ENCODE data around the gene CCL15. TPM values are rescaled to one million over a fixed set of nuclear protein-coding genes. Genes with fewer than 3 reads are reported as not detected.

CCL15 gene
- total and polyA plus RNA-seq, 2 of the 13 experiments (the other 11 are each of a cell fraction or from before 2014, with no cell fraction given), result 29.2 to 45.9 TPM

DNA sequence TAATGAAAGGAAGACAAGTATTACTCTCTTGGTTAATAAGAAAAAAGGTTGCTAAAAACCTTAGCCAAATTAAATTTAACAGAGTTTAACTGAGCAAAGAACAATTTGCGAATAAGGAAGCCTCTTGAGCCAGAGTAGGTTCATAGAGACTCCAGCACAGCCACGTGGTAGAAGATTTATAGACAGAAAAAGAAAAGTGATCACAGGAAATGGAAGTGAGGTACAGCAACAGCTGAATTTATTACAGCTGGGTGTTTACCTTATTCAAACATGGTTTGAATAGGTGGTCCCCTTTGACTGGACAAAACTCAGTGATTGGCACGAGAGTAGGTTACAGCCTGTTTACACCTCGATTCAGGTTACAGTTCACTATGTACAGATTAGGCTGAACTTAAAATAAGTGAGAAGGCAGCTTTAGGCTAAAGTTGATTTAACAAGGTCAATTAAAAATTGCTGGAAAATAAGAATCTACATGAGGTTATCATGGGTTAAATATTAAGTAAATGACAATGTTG, 3.3 kb upstream of the CCL15 start:
- no TSS peak for BruUV-seq (replicated peaks)
- in situ Hi-C loops (cut with HindIII; ENCODE audit: extremely low pct_ligation_motif_present, low pct_unique_long_range_greater_than_20kb), result loop anchor here (5.0 to 10.0 kb wide), 2 partner anchors 32 to 60 kb away; partner anchors contain the start of gene CCL18
- ATAC-seq (no peak), FAIRE-seq (no peak), DNase-seq (ENCODE audit: low spot score) (no peak)
- Histone ChIP-seq H3K27ac (ENCODE audit: extremely low read length, insufficient read depth, low read length) (no peak overlapping the region), H3K27me3 (ENCODE audit: control insufficient read depth in 1 of 2, insufficient read depth in 2 of 2, low read length in 2 of 2) (no peaks in the 10 kb centered on the region; a peak in 1 of 5 replicates), H3K79me2 (ENCODE audit: insufficient read depth, low read length) (peaks cover 12% of the 10 kb centered on the region), H3K9ac (ENCODE audit: insufficient read depth, low read depth, low read length) (no peak overlapping the region), H2AFZ (ENCODE audit: low read length) (no peak overlapping the region), H3K36me3 (replicated peaks in 1 of 2; ENCODE audit: control insufficient read depth in 1 of 2, insufficient read depth in 2 of 2, low read length in 2 of 2) (no peaks in the 10 kb centered on the region), H3K4me3 (replicated peaks in 1 of 3; ENCODE audit: insufficient read depth in 1 of 3, low read depth in 2 of 3, low read length in 3 of 3) (no peak overlapping the region), H3K9me3 (ENCODE audit: low read length) (peaks cover 3% of the 10 kb centered on the region; the same call in 1 of the 2 replicates), H3K4me2 (ENCODE audit: low read depth, low read length) (0 out of 2 replicates have a peak overlapping the region, but pooled peaks have one; percentile 5), H3K4me1 (ENCODE audit: insufficient read depth, low read length) (peaks cover 82% of the 10 kb centered on the region), H4K20me1 (ENCODE audit: insufficient read depth, low read length) (no peaks in the 10 kb centered on the region)
- WGBS (ENCODE audit: low lambda C conversion rate), result 72% methylated on average over 4 of the region's 4 CpGs
- intact Hi-C loops (cut with micrococcal nuclease; ENCODE audit: unreplicated experiment), result loop anchor here (5.0 kb wide), 1 partner anchor 172 kb away; no protein-coding TSS in a partner anchor
- ChIA-PET POLR2A (interaction anchor here (1.0 to 5.0 kb wide), 4 partner anchors 13 to 32 kb away, joined by 3 to 45 read pairs (median 25); partner anchors contain the start of gene CCL16), CTCF (ENCODE audit: low intra/inter-chr PET ratio, low total read pairs) (no interaction called here)
- TF ChIP-seq FOXA1 (IDR thresholded peaks at IDR 0.05) (no peak), FOXA1 (CRISPR knock-in tag; IDR thresholded peaks at IDR 0.05) (0 out of 2 replicates have a peak, but pooled peaks have one; percentile 18), CCDC6 (CRISPR knock-in tag; IDR thresholded peaks at IDR 0.05) (no peak)

DNA sequence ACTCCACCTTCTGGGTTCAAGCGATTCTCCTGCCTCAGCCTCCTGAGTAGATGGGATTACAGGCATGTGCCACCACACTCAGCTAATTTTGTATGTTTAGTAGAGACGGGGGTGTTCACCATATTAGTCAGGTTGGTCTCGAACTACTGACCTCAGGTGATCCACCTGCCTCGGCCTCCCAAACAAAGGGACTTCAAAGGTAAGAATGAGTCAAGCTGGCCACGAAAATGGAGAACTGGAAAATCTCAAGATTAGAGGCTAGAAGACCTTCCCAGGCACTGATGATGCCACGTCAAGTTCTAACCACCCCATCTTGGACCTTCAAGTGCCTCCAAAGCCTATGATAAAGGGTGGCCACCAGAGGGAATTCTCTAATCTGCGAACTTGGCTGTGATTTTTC, 1.3 kb upstream of the CCL15 start:
- no peak overlapping the region for H2AFZ ChIP-seq (ENCODE audit: low read length)
- ATAC-seq (no peak), DNase-seq (ENCODE audit: low spot score) (no peak), FAIRE-seq (no peak)
- H3K27ac ChIP-seq (ENCODE audit: extremely low read length, insufficient read depth, low read length), result peak overlapping the region; percentile 88
- no peaks in the 10 kb centered on the region for H4K20me1 ChIP-seq (ENCODE audit: insufficient read depth, low read length)
- H3K4me3 ChIP-seq (replicated peaks in 1 of 3; ENCODE audit: insufficient read depth in 1 of 3, low read depth in 2 of 3, low read length in 3 of 3), result no peak overlapping the region
- H3K9me3 ChIP-seq (ENCODE audit: low read length), result no peaks in the 10 kb centered on the region
- no peak overlapping the region for H3K9ac ChIP-seq (ENCODE audit: insufficient read depth, low read depth, low read length)
- CTCF ChIA-PET (ENCODE audit: low intra/inter-chr PET ratio, low total read pairs), result no interaction called here
- H3K36me3 ChIP-seq (replicated peaks in 1 of 2; ENCODE audit: control insufficient read depth in 1 of 2, insufficient read depth in 2 of 2, low read length in 2 of 2), result peaks cover 5 to 9% of the 10 kb centered on the region in 2 experiments; a peak in 4 of 5 replicates
- no TSS peak for BruUV-seq (replicated peaks)
- H3K4me1 ChIP-seq (ENCODE audit: insufficient read depth, low read length), result peaks cover 75% of the 10 kb centered on the region
- intact Hi-C loops (cut with micrococcal nuclease; ENCODE audit: unreplicated experiment), result loop anchor here (5.0 kb wide), 1 partner anchor 170 kb away; no protein-coding TSS in a partner anchor
- WGBS (ENCODE audit: low lambda C conversion rate), result 93% methylated on average over 7 of the region's 7 CpGs
- POLR2A ChIA-PET, result interaction anchor here (3.3 to 5.0 kb wide), 3 partner anchors 22 to 30 kb away, joined by 9 to 45 read pairs (median 41); partner anchors contain the start of gene CCL16
- H3K27me3 ChIP-seq (ENCODE audit: control insufficient read depth in 1 of 2, insufficient read depth in 2 of 2, low read length in 2 of 2), result no peaks in the 10 kb centered on the region; a peak in 1 of 5 replicates
- peaks cover 12% of the 10 kb centered on the region for H3K79me2 ChIP-seq (ENCODE audit: insufficient read depth, low read length)
- in situ Hi-C loops (cut with HindIII; ENCODE audit: extremely low pct_ligation_motif_present, low pct_unique_long_range_greater_than_20kb), result loop anchor here (10.0 kb wide), 1 partner anchor 62 kb away; the partner anchor contains the start of gene CCL18
- peak overlapping the region; percentile 91 for H3K4me2 ChIP-seq (ENCODE audit: low read depth, low read length)
- TF ChIP-seq, protein P1, sequence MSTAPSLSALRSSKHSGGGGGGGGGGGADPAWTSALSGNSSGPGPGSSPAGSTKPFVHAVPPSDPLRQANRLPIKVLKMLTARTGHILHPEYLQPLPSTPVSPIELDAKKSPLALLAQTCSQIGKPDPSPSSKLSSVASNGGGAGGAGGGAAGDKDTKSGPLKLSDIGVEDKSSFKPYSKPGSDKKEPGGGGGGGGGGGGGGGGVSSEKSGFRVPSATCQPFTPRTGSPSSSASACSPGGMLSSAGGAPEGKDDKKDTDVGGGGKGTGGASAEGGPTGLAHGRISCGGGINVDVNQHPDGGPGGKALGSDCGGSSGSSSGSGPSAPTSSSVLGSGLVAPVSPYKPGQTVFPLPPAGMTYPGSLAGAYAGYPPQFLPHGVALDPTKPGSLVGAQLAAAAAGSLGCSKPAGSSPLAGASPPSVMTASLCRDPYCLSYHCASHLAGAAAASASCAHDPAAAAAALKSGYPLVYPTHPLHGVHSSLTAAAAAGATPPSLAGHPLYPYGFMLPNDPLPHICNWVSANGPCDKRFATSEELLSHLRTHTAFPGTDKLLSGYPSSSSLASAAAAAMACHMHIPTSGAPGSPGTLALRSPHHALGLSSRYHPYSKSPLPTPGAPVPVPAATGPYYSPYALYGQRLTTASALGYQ (CRISPR knock-in tag; IDR thresholded peaks at IDR 0.05), result no peak
- TF ChIP-seq RARA (CRISPR knock-in tag; IDR thresholded peaks at IDR 0.05) (no peak), ZNF3 (CRISPR knock-in tag; IDR thresholded peaks at IDR 0.05) (no peak), ZNF101 (CRISPR knock-in tag; IDR thresholded peaks at IDR 0.05; ENCODE audit: borderline replicate concordance, low read depth) (no peak), RELA (CRISPR knock-in tag; IDR thresholded peaks at IDR 0.05) (no peak), SRF (IDR thresholded peaks at IDR 0.05; ENCODE audit: low read depth, low read length) (no peak)
- TF ChIP-seq, protein P2, sequence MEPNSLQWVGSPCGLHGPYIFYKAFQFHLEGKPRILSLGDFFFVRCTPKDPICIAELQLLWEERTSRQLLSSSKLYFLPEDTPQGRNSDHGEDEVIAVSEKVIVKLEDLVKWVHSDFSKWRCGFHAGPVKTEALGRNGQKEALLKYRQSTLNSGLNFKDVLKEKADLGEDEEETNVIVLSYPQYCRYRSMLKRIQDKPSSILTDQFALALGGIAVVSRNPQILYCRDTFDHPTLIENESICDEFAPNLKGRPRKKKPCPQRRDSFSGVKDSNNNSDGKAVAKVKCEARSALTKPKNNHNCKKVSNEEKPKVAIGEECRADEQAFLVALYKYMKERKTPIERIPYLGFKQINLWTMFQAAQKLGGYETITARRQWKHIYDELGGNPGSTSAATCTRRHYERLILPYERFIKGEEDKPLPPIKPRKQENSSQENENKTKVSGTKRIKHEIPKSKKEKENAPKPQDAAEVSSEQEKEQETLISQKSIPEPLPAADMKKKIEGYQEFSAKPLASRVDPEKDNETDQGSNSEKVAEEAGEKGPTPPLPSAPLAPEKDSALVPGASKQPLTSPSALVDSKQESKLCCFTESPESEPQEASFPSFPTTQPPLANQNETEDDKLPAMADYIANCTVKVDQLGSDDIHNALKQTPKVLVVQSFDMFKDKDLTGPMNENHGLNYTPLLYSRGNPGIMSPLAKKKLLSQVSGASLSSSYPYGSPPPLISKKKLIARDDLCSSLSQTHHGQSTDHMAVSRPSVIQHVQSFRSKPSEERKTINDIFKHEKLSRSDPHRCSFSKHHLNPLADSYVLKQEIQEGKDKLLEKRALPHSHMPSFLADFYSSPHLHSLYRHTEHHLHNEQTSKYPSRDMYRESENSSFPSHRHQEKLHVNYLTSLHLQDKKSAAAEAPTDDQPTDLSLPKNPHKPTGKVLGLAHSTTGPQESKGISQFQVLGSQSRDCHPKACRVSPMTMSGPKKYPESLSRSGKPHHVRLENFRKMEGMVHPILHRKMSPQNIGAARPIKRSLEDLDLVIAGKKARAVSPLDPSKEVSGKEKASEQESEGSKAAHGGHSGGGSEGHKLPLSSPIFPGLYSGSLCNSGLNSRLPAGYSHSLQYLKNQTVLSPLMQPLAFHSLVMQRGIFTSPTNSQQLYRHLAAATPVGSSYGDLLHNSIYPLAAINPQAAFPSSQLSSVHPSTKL (CRISPR knock-in tag; IDR thresholded peaks at IDR 0.05), result no peak
